Peyer's patch (tissue), 4 donors: ENCODE measurements around the gene MAGT1. TPM values are rescaled to one million over a fixed set of nuclear protein-coding genes. Genes with fewer than 3 reads are reported as not detected.
A peak's percentile ranks its signal among the peaks of the same experiment; 100 is the strongest.

Experiments
- DNase-seq, 3 donors: peaks; one replicate each; pipeline ENCODE4 v3.0.0-alpha.2; 2017 to 2019
- H3K27ac ChIP-seq, 4 donors: fragments of 200-600 bp; sonication (generic); one replicate each; pipeline ENCODE4 v1.5.1; 2016 to 2019
- H3K27me3 ChIP-seq, 2 donors: fragments of 200-600 bp; sonication (generic); one replicate each; pipeline ENCODE4 v1.5.1; 2019
- H3K36me3 ChIP-seq, 3 donors: fragments of 200-600 bp; sonication (generic); one replicate each; pipeline ENCODE4 v1.5.1; 2016 to 2019
- H3K4me1 ChIP-seq, 4 donors: fragments of 200-600 bp; sonication (generic); one replicate each; pipeline ENCODE4 v1.5.1; 2016 to 2019
- H3K4me3 ChIP-seq, 4 donors: fragments of 200-600 bp; sonication (generic); 1 replicate in 3 of 4; 2 replicates in 1 of 4; pipeline ENCODE4 v1.5.1; 2016 to 2019; ENCODE audit warnings: mild to moderate bottlenecking in 1 of 4
- H3K9me3 ChIP-seq, 4 donors: fragments of 200-600 bp; sonication (generic); one replicate each; pipeline ENCODE4 v1.5.1; 2016 to 2019; ENCODE audit warnings: mild to moderate bottlenecking in 1 of 4
- POLR2A ChIP-seq, 2 donors: fragments of 450-650 bp; IDR thresholded peaks; one replicate each; pipeline ENCODE4 v1.5.1; 2017; ENCODE audit warnings: antibody characterized with exemption in 2 of 2, mild to moderate bottlenecking in 2 of 2, moderate library complexity in 2 of 2
- total RNA-seq, 4 donors: library from RNA; depleted of rRNA; stranded (reverse); fragments of >200 nt; gene quantifications; one replicate each; pipeline ENCODE4 v1.1.0, GENCODE V29; 2016
- TF ChIP-seq, protein P1 (sequence below), 6 experiments: fragments of 450-650 bp in 4 of 6; fragments of 200-600 bp in 2 of 6; sonication (generic) in 1 of 6; IDR thresholded peaks; one replicate each; pipeline ENCODE4 v1.5.1; 2017 to 2019; ENCODE audit warnings: antibody characterized with exemption in 6 of 6, mild to moderate bottlenecking in 3 of 6, moderate library complexity in 1 of 6

Gene MAGT1
- total RNA-seq, 4 donors from 2014 or later, result 29.5 to 62.7 (median 50.1) TPM

DNA sequence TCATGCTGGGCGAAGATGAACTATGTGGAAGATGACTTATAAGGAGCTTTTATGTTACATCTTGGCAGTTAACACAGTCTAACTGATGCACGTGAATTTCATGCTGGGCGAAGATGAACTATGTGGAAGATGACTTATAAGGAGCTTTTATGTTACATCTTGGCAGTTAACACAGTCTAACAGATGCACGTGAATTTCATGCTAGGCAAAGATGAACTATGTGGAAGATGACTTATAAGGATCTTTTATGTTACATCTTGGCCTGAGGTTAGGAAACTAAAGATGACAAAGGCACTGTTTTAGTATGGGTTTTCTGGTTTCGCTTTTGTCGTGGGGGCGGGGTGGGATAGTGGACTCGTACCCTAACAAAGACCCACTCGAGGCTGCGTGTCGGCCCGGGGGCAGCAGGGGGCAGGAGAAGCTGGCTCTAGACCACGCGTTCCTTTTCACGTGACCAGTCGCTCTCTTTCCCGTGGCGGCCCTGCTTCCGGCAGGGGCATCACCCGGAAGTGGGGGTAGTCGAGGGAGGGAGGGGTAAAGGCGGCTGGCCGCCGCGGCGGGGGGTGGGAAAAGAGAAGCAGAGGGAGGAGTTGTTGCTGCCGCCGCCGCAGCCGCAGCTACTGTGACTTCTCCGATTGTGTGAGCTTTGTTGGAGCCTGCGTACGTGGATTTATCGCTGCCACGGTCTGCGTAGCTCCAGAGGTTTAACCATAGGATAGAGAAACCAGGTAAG, 15.0 kb upstream of the MAGT1 start, which contains the start of gene ATP7A:
TSS of gene ATP7A (plus strand) at position 586 of the 733 bp plus-strand sequence. CDS start 60,949 bp downstream, outside the sequence.
- H3K4me3 ChIP-seq, result peak within 1 kb of the TSS; percentile 39 to 60 (median 50)
- H3K4me1 ChIP-seq, result no peaks in the 10 kb centered on the region
- H3K27me3 ChIP-seq, result no peaks in the 10 kb centered on the region
- TF ChIP-seq, protein P1, sequence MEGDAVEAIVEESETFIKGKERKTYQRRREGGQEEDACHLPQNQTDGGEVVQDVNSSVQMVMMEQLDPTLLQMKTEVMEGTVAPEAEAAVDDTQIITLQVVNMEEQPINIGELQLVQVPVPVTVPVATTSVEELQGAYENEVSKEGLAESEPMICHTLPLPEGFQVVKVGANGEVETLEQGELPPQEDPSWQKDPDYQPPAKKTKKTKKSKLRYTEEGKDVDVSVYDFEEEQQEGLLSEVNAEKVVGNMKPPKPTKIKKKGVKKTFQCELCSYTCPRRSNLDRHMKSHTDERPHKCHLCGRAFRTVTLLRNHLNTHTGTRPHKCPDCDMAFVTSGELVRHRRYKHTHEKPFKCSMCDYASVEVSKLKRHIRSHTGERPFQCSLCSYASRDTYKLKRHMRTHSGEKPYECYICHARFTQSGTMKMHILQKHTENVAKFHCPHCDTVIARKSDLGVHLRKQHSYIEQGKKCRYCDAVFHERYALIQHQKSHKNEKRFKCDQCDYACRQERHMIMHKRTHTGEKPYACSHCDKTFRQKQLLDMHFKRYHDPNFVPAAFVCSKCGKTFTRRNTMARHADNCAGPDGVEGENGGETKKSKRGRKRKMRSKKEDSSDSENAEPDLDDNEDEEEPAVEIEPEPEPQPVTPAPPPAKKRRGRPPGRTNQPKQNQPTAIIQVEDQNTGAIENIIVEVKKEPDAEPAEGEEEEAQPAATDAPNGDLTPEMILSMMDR (IDR thresholded peaks at IDR 0.05), result peak; percentile 29 to 69 (median 56)
- peak in 1 of 2 donors; percentile 50 for TF ChIP-seq POLR2A (IDR thresholded peaks at IDR 0.05)
- H3K27ac ChIP-seq, result peak within 1 kb of the TSS; percentile 74 to 86 (median 81)
- DNase-seq, result peak; percentile 86 to 95 (median 89)
- no peaks in the 10 kb centered on the region for H3K9me3 ChIP-seq
- H3K36me3 ChIP-seq, result no peaks in the 10 kb centered on the region

DNA sequence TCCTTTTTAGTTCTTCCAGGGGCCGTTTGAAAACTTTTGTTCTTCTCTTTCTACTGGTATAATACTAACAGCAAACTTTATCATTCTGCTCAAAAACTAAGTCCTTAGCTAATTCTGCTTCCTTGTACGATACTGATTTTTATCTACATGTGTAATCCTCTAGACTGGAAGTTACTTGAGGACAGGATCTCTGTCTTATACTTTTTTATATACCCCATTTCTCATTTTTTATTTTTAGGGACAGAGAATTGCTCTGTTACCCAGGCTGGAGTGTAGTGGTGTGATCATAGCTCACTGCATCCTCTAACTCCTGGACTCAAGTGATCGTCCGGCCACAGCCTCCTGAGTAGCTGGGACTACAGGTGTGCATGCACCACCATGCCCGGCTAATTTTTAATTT, 6.3 kb upstream of the MAGT1 start:
- Histone ChIP-seq H3K27ac (no peak overlapping the region), H3K4me3 (peak overlapping the region in 2 of 4 donors; percentile 16 to 68), H3K9me3 (no peaks in the 10 kb centered on the region), H3K27me3 (no peaks in the 10 kb centered on the region), H3K4me1 (no peaks in the 10 kb centered on the region), H3K36me3 (peaks cover 0 to 27% (median 0%) of the 10 kb centered on the region in 3 donors)
- DNase-seq, result no peak
- TF ChIP-seq, protein P1 (IDR thresholded peaks at IDR 0.05), result no peak
- TF ChIP-seq POLR2A (IDR thresholded peaks at IDR 0.05), result no peak

DNA sequence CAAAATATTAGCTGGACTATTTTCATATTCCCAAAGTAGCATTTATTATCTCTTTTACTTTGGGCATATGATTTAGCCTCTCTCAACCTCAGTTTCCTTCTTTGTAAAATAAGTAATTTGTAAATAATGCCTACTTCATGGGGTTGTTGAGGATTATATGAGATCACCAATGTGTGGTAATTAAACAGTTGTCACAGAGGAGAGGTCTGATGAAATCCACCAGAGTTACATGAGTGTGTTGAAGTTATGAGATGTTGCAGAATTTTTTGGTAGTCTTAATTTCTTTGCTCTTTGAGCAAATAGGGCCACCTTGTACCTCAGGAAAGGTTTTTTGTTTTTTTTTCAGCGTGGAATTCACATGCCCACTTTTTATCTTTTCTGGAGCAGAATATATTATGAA, 5.5 kb upstream of the MAGT1 start:
- H3K4me3 ChIP-seq, result peak overlapping the region in 3 of 4 donors; percentile 57 to 68 (median 58)
- TF ChIP-seq, protein P1 (IDR thresholded peaks at IDR 0.05), result no peak
- no peak for TF ChIP-seq POLR2A (IDR thresholded peaks at IDR 0.05)
- H3K27ac ChIP-seq, result peak overlapping the region; percentile 66 to 90 (median 89)
- H3K4me1 ChIP-seq, result no peaks in the 10 kb centered on the region
- H3K36me3 ChIP-seq, result peaks cover 0 to 27% (median 0%) of the 10 kb centered on the region in 3 donors
- DNase-seq, result no peak
- H3K9me3 ChIP-seq, result no peaks in the 10 kb centered on the region
- H3K27me3 ChIP-seq, result no peaks in the 10 kb centered on the region

DNA sequence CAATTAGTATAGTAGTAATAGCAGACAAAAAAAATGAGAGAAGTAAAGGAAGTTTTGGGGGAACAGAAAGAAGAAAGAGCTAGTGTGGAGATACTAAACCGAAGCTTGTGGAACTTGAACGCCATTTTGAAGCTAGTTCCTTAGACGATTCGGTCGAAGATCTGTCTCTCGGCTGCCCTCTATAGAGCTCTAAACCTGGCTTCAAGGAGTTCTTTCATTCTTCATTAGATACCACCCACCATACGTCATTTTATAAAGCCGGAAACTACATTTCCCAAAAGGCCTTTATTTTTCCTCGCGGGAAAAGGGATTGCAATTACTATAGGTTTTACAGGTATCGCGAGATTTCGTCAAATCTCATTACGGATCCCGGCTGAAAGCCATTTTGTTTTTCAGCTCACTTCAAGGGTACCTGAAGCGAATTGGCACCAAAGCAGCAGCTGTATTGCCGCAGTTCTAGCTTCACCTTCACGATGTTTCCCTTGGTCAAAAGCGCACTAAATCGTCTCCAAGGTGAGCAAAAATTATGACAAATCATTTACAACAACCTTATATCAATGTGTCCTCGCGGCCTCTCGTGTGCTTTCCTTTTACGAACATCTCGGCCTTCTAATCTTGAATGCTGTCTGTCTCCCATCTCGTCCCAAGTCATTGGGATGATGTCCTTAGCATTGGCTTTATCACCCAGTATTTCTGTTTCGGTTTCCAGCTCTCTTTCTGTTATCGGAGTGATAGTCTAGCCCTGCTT, 4.0 kb upstream of the MAGT1 start, which contains the start of gene COX7B:
TSS of gene COX7B (plus strand) at position 388 of the 748 bp plus-strand sequence. CDS start at position 474, 86 bp downstream.
- TF ChIP-seq, protein P1 (IDR thresholded peaks at IDR 0.05), result peak in 4 of 6 experiments; percentile 17 to 50 (median 40)
- TF ChIP-seq POLR2A (IDR thresholded peaks at IDR 0.05), result peak; percentile 78 to 85
- peak within 1 kb of the TSS; percentile 43 to 68 (median 58) for H3K4me3 ChIP-seq
- H3K27me3 ChIP-seq, result no peaks in the 10 kb centered on the region
- H3K4me1 ChIP-seq, result no peaks in the 10 kb centered on the region
- no peaks in the 10 kb centered on the region for H3K9me3 ChIP-seq
- H3K36me3 ChIP-seq, result peaks cover 0 to 18% (median 0%) of the 10 kb centered on the region in 3 donors
- peak; percentile 54 to 85 (median 57) for DNase-seq
- peak within 1 kb of the TSS; percentile 66 to 90 (median 89) for H3K27ac ChIP-seq

DNA sequence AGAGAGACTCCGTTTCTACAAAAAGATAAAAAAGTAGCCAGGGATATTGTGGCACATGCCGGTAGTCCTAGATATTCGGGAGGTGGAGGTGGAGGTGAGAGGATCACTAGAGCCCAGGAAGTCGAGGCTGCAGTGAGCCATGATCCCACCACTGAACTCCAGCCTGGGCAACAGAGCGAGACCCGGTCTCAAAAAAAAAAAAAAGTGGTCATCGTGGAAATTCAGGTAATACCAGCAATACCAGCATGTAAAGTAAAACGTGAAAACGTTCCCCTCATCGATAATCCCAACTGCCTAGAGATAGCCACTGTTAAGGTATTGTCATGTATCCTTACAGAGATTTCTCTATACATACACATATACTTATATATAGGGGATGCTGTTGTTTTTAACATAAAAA, 1.5 kb downstream of the MAGT1 start:
- Histone ChIP-seq H3K9me3 (no peaks in the 10 kb centered on the region), H3K4me1 (no peaks in the 10 kb centered on the region), H3K27me3 (no peaks in the 10 kb centered on the region), H3K4me3 (peak overlapping the region in 2 of 4 donors; percentile 63 to 70), H3K36me3 (no peaks in the 10 kb centered on the region), H3K27ac (no peak overlapping the region)
- TF ChIP-seq, protein P1 (IDR thresholded peaks at IDR 0.05), result no peak
- DNase-seq, result no peak
